ENCODE measurements around the gene MLEC. TPM values are rescaled to one million over a fixed set of nuclear protein-coding genes. Genes with fewer than 3 reads are reported as not detected.

Gene MLEC
- total and polyA plus RNA-seq, 2 experiments from 2014 or later, result 122 to 215 TPM

- no peak overlapping the region for H3K4me3 ChIP-seq
- no peaks in the 10 kb centered on the region for H3K36me3 ChIP-seq
- no peaks in the 10 kb centered on the region for H3K4me1 ChIP-seq (ENCODE audit: low read depth)
- H3K27ac ChIP-seq, result no peak overlapping the region
- no peaks in the 10 kb centered on the region for H3K27me3 ChIP-seq
- TF ChIP-seq, protein P1, sequence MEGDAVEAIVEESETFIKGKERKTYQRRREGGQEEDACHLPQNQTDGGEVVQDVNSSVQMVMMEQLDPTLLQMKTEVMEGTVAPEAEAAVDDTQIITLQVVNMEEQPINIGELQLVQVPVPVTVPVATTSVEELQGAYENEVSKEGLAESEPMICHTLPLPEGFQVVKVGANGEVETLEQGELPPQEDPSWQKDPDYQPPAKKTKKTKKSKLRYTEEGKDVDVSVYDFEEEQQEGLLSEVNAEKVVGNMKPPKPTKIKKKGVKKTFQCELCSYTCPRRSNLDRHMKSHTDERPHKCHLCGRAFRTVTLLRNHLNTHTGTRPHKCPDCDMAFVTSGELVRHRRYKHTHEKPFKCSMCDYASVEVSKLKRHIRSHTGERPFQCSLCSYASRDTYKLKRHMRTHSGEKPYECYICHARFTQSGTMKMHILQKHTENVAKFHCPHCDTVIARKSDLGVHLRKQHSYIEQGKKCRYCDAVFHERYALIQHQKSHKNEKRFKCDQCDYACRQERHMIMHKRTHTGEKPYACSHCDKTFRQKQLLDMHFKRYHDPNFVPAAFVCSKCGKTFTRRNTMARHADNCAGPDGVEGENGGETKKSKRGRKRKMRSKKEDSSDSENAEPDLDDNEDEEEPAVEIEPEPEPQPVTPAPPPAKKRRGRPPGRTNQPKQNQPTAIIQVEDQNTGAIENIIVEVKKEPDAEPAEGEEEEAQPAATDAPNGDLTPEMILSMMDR (IDR thresholded peaks at IDR 0.05; ENCODE audit: low read depth, low read length), result peak; percentile 42
- no peaks in the 10 kb centered on the region for H3K9me3 ChIP-seq (ENCODE audit: low read depth)
- peak in 1 of 2 donors; percentile 45 for DNase-seq (ENCODE audit: low read depth in 1 of 2, low spot score in 1 of 2)
These were observed 50.8 kb downstream of the MLEC start for GRCh38 chr12:120737557-120738251.

DNA sequence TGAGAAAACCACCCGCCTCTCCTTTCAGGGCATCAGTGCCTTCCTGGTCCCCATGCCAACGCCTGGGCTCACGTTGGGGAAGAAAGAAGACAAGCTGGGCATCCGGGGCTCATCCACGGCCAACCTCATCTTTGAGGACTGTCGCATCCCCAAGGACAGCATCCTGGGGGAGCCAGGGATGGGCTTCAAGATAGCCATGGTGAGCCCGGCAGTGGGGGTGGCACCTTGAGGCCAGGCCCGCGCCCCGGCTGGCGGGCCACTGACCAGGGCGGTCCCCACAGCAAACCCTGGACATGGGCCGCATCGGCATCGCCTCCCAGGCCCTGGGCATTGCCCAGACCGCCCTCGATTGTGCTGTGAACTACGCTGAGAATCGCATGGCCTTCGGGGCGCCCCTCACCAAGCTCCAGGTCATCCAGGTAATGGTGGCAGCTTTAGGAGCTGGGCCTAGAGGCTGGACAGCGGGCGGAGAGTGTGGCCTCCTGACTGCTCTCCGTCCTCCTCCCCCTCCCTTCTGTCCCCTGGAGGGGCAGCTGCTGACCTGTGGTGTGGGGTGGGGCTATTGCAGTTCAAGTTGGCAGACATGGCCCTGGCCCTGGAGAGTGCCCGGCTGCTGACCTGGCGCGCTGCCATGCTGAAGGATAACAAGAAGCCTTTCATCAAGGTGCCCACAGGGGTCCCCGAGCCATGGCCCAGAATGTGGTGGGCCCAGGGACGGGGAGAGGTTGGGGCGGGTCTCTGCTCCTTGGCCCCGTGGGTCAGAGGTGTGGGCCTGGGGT lies 51.5 kb downstream of the MLEC start:
- no peaks in the 10 kb centered on the region for H3K4me1 ChIP-seq (ENCODE audit: low read depth)
- TF ChIP-seq, protein P1 (IDR thresholded peaks at IDR 0.05; ENCODE audit: low read depth, low read length), result peak; percentile 0
- no peaks in the 10 kb centered on the region for H3K36me3 ChIP-seq
- no peak for DNase-seq (ENCODE audit: low read depth in 1 of 2, low spot score in 1 of 2)
- no peak overlapping the region for H3K4me3 ChIP-seq
- no peaks in the 10 kb centered on the region for H3K9me3 ChIP-seq (ENCODE audit: low read depth)
- no peaks in the 10 kb centered on the region for H3K27me3 ChIP-seq
- no peak overlapping the region for H3K27ac ChIP-seq

- H3K27me3 ChIP-seq, result no peaks in the 10 kb centered on the region
- no peak for DNase-seq (ENCODE audit: low read depth in 1 of 2, low spot score in 1 of 2)
- H3K4me3 ChIP-seq, result no peak overlapping the region
- TF ChIP-seq, protein P1 (IDR thresholded peaks at IDR 0.05; ENCODE audit: low read depth, low read length), result no peak
- H3K9me3 ChIP-seq (ENCODE audit: low read depth), result no peaks in the 10 kb centered on the region
- no peak overlapping the region for H3K27ac ChIP-seq
- no peaks in the 10 kb centered on the region for H3K36me3 ChIP-seq
- H3K4me1 ChIP-seq (ENCODE audit: low read depth), result no peaks in the 10 kb centered on the region
These were observed 52.2 kb downstream of the MLEC start for GRCh38 chr12:120739031-120739762.

DNA sequence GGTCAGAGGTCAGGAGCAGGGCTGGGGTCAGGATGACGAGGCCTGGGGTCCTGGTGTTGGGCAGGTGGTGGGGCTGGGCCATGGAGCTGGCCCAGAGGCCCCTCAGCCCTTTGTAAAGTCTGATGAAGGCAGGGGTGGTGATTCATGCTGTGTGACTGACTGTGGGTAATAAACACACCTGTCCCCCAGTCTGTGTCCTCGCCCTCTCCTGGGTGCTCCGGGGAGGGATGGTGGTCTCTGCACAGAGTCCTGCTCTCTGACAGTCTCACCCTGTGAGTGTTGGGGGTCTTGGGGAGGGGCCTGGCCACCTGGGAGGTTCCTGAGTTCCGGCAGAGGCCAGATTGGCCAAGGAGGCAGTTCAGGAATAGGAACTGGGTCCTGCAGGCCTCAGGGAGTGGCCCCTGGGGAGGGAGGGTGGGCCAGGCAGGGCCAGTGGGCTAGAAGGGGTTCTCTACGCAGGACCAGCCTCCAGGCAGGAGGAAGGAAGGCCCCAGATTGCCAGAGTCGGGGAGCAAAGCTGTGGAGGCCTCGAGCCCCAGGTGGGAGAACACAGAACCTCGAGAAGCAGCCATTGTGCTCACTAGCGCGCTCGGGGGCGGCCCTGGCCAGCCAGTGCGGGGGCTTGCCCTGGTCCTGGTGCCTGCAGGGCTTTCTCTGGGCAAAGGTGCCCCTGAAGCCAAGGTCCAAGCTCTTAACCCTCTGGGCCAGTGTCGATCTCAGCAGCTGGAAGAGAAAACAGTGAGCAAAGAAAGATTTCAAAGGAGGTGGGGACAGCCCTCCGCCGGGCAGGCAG lies 53.1 kb downstream of the MLEC start:
- Histone ChIP-seq H3K4me3 (no peak overlapping the region), H3K36me3 (no peaks in the 10 kb centered on the region), H3K27ac (no peak overlapping the region), H3K4me1 (ENCODE audit: low read depth) (no peaks in the 10 kb centered on the region), H3K9me3 (ENCODE audit: low read depth) (no peaks in the 10 kb centered on the region), H3K27me3 (no peaks in the 10 kb centered on the region)
- no peak for DNase-seq (ENCODE audit: low read depth in 1 of 2, low spot score in 1 of 2)
- TF ChIP-seq, protein P1 (IDR thresholded peaks at IDR 0.05; ENCODE audit: low read depth, low read length), result no peak

DNA sequence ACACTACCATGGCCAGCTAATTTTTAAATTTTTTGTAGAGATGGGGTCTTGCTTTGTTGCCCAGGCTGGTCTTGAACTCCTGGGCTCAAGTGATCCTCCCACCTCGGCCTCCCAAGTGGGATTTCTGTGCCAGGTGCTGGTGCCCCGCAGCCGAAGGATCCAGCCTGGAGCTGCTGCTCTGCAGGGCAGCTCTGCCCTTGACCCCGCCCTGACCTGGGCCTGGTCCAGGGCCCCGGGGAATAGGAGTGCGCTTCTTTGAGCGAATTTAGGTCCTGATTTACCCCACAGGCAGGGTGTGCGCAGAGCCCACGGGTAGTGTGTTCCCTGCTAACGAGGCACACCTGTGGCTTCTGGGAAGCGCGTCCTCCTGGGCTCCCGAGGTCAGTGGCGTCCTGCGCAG lies 53.9 kb downstream of the MLEC start:
- TF ChIP-seq, protein P1 (IDR thresholded peaks at IDR 0.05; ENCODE audit: low read depth, low read length), result no peak
- no peak overlapping the region for H3K4me3 ChIP-seq
- H3K9me3 ChIP-seq (ENCODE audit: low read depth), result no peaks in the 10 kb centered on the region
- H3K27ac ChIP-seq, result no peak overlapping the region
- H3K4me1 ChIP-seq (ENCODE audit: low read depth), result no peaks in the 10 kb centered on the region
- no peak for DNase-seq (ENCODE audit: low read depth in 1 of 2, low spot score in 1 of 2)
- H3K27me3 ChIP-seq, result no peaks in the 10 kb centered on the region
- H3K36me3 ChIP-seq, result no peaks in the 10 kb centered on the region
